Stimulated activated memory B cell treated with anti-CD40 and anti-IgM and Interleukin-4, amounts not matched to agents 10 μg/mL and 1 μg/mL and 100 μg/mL, for 72 hours (primary cell): ENCODE results near the gene BLACAT1.
"Not testable (repeated sequence)": the region's sequence is repeated elsewhere in the genome, so short reads cannot be mapped to it uniquely, and the experiment has no call there.

Experiments used
- ATAC-seq: fragments of 150-1000 bp; cut with Tn5 transposase; 2 replicates; pipeline ENCODE4 v1.10.0; 2021
- H3K27ac Mint-ChIP-seq: one replicate; pipeline ENCODE4 v1.8.0; 2022; ENCODE audit warnings: mild to moderate bottlenecking, mixed read lengths
- H3K27me3 Mint-ChIP-seq: one replicate; pipeline ENCODE4 v1.8.0; 2022; ENCODE audit warnings: mixed read lengths
- H3K36me3 Mint-ChIP-seq: one replicate; pipeline ENCODE4 v1.8.0; 2022; ENCODE audit warnings: mixed read lengths
- H3K4me1 Mint-ChIP-seq: one replicate; pipeline ENCODE4 v1.8.0; 2022; ENCODE audit warnings: mixed read lengths
- H3K4me3 Mint-ChIP-seq: one replicate; pipeline ENCODE4 v1.8.0; 2022; ENCODE audit warnings: mild to moderate bottlenecking, moderate library complexity, mixed read lengths
- H3K9me3 Mint-ChIP-seq: one replicate; pipeline ENCODE4 v1.8.0; 2022; ENCODE audit warnings: mixed read lengths

The BLACAT1 gene

GRCh38 chr1:205492201-205492667 is 36.4 kb upstream of the BLACAT1 start:
- Mint-ChIP-seq H3K4me1 (peaks cover 7% of the 10 kb centered on the region), H3K27me3 (peaks cover 77% of the 10 kb centered on the region), H3K9me3 (no peaks in the 10 kb centered on the region), H3K27ac (no peak overlapping the region), H3K4me3 (no peak overlapping the region), H3K36me3 (no peaks in the 10 kb centered on the region)
- ATAC-seq = no peak

DNA sequence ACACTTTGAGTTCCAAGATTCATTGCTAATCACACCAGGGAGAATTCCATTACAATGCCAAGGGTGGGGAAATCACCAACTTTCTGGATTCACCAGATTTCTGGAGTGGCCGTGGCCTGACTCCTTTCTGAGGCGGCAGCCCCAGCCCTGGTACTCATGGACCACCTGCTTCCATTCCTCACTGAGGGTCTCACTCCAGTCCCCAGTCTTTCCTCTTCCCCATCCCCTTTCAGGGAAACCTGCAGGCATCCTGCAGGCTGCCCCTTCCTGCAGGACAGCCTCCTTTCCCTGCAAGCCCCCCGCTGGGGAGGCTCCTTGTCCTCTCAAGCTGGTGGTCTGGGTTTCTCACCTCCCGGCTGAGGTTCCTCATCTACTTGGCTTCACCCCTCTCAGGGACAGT is 35.9 kb upstream of the BLACAT1 start:
- H3K27me3 Mint-ChIP-seq = peaks cover 77% of the 10 kb centered on the region
- H3K27ac Mint-ChIP-seq = no peak overlapping the region
- peaks cover 7% of the 10 kb centered on the region for H3K4me1 Mint-ChIP-seq

GRCh38 chr1:205488074-205488723 is 32.4 kb upstream of the BLACAT1 start:
- H3K27me3 Mint-ChIP-seq = peaks cover 74% of the 10 kb centered on the region
- no peaks in the 10 kb centered on the region for H3K36me3 Mint-ChIP-seq
- no peak overlapping the region for H3K27ac Mint-ChIP-seq
- H3K4me3 Mint-ChIP-seq = no peak overlapping the region
- peak; percentile 72 for ATAC-seq
- H3K9me3 Mint-ChIP-seq = no peaks in the 10 kb centered on the region
- H3K4me1 Mint-ChIP-seq = peaks cover 23% of the 10 kb centered on the region

More for the DNA sequence above, 35.9 kb upstream of the BLACAT1 start:
- no peak overlapping the region for H3K4me3 Mint-ChIP-seq
- no peaks in the 10 kb centered on the region for H3K36me3 Mint-ChIP-seq
- no peak for ATAC-seq
- no peaks in the 10 kb centered on the region for H3K9me3 Mint-ChIP-seq

- Mint-ChIP-seq H3K4me1 (peaks cover 33% of the 10 kb centered on the region), H3K36me3 (no peaks in the 10 kb centered on the region), H3K27ac (no peak overlapping the region), H3K9me3 (no peaks in the 10 kb centered on the region), H3K4me3 (no peak overlapping the region), H3K27me3 (peaks cover 65% of the 10 kb centered on the region)
- ATAC-seq = no peak
Measured at GRCh38 chr1:205486258-205486657, 30.4 kb upstream of the BLACAT1 start.

GRCh38 chr1:205484985-205485967 is 29.4 kb upstream of the BLACAT1 start:
- no peak overlapping the region for H3K27ac Mint-ChIP-seq
- ATAC-seq = peak; percentile 75
- no peaks in the 10 kb centered on the region for H3K9me3 Mint-ChIP-seq
- peaks cover 65% of the 10 kb centered on the region for H3K27me3 Mint-ChIP-seq
- no peak overlapping the region for H3K4me3 Mint-ChIP-seq
- peaks cover 43% of the 10 kb centered on the region for H3K4me1 Mint-ChIP-seq
- H3K36me3 Mint-ChIP-seq = no peaks in the 10 kb centered on the region

DNA sequence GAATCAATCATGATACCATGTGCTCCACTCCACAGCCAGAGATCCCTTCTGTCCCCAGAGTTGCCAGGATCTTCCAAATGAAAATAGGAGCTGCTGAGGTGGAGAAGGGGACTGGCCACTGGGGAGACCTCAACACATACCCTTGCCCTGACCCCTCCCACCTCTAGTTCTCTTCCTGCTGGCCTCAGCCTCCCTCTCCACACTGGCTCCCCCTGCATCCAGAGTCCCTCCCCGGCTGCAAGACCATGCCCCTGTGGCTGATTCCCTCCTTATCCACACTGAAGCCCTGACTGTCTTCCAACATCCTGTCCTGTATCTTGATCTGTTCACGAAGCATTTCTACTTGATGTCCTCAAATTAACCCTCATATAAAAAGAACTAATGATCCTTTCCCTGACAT is 27.5 kb upstream of the BLACAT1 start:
- peaks cover 54% of the 10 kb centered on the region for H3K27me3 Mint-ChIP-seq
- no peaks in the 10 kb centered on the region for H3K9me3 Mint-ChIP-seq
- peak overlapping the region; percentile 1 for H3K27ac Mint-ChIP-seq
- peaks cover 47% of the 10 kb centered on the region for H3K4me1 Mint-ChIP-seq
- H3K4me3 Mint-ChIP-seq = no peak overlapping the region
- ATAC-seq = no peak
- H3K36me3 Mint-ChIP-seq = no peaks in the 10 kb centered on the region

DNA sequence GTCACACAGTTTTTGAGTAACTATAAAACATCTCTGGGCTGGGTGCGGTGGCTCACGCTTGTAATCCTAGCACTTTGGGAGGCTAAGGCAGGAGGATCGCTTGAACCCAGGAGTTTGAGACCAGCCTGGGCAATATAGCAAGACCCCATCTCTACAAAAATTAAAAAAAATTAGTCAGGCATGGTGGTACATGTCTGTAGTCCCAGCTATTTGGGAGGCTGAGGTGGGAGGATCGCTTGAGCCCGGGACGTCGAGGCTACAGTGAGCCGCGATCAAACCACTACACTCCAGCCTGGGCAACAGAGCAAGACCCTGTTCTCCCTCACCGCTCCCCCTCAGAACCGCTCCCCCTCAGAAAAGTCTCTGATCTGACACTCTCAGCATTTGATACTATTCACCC is 26.7 kb upstream of the BLACAT1 start:
- H3K36me3 Mint-ChIP-seq, H3K9me3 Mint-ChIP-seq, H3K4me3 Mint-ChIP-seq, ATAC-seq, H3K27ac Mint-ChIP-seq: not testable (repeated sequence)
- H3K27me3 Mint-ChIP-seq = peaks cover 46% of the 10 kb centered on the region
- peaks cover 47% of the 10 kb centered on the region for H3K4me1 Mint-ChIP-seq

DNA sequence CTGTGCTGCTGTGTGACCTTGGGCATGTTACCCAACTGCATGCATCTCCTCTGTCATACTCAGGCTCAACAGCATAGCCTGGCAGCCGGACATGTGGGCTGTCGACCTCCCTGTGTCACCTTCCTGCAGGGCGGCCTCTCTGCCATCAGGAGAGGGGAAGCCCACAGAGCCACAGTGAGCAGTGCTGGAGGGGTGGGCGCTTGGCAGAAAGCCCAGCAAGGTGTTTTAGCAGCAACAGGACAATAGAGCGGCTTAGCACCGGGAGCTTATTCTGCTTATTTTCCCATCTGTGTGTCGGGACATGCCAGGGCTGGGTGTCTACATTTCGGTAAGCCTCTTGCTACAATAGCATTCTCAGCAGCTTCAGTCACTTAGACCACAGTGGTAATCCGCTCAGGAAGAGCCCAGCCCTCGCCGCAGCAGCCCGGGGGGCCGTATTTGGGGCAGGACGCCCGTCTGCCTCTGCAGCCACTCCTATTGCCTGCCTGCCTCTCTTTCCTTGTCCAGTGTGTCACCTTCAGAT is 25.8 kb upstream of the BLACAT1 start:
- H3K4me1 Mint-ChIP-seq = peaks cover 47% of the 10 kb centered on the region
- peaks cover 38% of the 10 kb centered on the region for H3K27me3 Mint-ChIP-seq
- no peak overlapping the region for H3K4me3 Mint-ChIP-seq
- ATAC-seq = peak; percentile 3
- H3K27ac Mint-ChIP-seq = peak overlapping the region; percentile 18
- H3K9me3 Mint-ChIP-seq = peaks cover 2% of the 10 kb centered on the region
- no peaks in the 10 kb centered on the region for H3K36me3 Mint-ChIP-seq

GRCh38 chr1:205481218-205481617 is 25.4 kb upstream of the BLACAT1 start:
- H3K4me3 Mint-ChIP-seq = peak overlapping the region; percentile 13
- H3K4me1 Mint-ChIP-seq = peaks cover 47% of the 10 kb centered on the region
- H3K27me3 Mint-ChIP-seq = peaks cover 34% of the 10 kb centered on the region
- ATAC-seq = peak; percentile 5
- peak overlapping the region; percentile 18 for H3K27ac Mint-ChIP-seq
- H3K36me3 Mint-ChIP-seq = no peaks in the 10 kb centered on the region
- peaks cover 4% of the 10 kb centered on the region for H3K9me3 Mint-ChIP-seq

DNA sequence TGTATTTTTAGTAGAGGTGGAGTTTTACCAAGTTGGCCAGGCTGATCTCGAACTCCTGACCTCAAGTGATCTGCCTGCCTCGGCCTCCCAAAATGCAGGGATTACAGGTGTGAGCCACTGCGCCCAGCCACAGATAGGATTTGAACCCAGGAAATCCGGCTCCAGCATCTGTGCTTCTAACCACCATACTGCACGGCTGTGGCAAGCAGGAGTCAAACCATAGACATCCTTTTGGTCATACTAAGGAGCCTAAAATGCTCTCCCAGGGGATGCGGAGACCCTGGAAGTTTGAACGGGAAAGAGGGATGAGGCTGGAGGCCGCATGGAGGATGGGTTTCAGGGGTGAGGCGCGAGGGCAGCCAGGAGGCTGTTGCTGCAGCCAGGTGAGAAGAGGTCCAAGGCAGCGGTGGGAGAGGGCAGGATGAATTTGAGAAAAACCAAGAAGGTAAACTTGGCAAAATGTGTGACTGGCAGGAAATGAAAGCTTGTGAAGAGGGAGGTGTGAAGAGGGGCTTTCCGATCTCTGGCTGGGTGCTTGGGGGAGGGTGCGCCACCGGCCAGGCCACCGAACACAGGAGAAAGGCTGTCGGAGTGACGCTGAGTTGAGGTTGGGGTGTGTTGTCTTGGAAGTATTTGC is 24.6 kb upstream of the BLACAT1 start:
- Mint-ChIP-seq H3K27ac (peak overlapping the region; percentile 18), H3K4me3 (peak overlapping the region; percentile 21), H3K27me3 (peaks cover 29% of the 10 kb centered on the region), H3K4me1 (peaks cover 43% of the 10 kb centered on the region), H3K36me3 (no peaks in the 10 kb centered on the region), H3K9me3 (peaks cover 8% of the 10 kb centered on the region)
- peak; percentile 70 for ATAC-seq

DNA sequence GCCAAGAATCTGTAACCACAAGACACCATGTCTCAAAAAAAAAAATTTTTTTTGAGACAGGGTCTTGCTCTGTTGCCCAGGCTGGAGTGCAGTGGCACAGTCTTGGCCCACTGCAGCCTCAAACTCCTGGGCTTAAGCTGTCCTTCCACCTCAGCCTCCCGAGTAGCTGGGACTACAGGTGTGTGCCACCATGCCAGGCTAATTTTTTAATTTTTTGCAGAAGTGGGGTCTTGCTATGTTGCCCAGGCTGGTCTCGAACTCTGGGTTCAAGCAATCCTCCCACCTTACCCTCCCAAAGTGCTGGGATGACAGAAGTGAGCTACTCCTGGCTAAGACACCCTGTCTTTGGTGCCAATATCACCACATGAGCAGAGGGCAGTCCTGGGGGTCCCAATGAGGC is 23.1 kb upstream of the BLACAT1 start:
- H3K27me3 Mint-ChIP-seq = peaks cover 26% of the 10 kb centered on the region
- not testable (repeated sequence) for ATAC-seq, H3K27ac Mint-ChIP-seq, H3K4me3 Mint-ChIP-seq, H3K36me3 Mint-ChIP-seq
- H3K4me1 Mint-ChIP-seq = peaks cover 34% of the 10 kb centered on the region
- H3K9me3 Mint-ChIP-seq = peaks cover 17% of the 10 kb centered on the region

DNA sequence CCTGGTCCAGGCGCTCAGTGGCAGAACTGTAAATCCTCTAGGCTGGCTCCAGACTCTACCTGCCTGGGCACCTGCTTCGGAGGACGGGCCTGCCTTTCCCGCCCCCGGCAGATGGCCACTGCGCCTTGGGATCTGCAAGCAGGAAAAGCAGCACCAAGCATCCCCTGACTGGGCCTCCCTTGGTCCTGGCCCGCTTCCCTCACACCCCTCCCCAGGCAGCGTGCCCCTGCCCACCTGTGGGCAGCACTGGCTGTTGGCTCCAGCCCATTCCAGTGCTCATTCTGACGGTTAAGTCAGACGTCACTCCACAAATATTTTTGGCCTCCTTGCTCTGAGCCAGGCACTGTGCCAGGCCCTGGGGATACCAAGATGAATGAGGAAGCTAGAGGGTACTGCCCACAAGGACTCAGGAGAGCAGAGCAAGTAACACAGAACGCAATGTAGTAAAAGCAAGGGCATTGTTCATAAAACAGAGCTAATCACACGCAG is 22.0 kb upstream of the BLACAT1 start:
- peaks cover 7% of the 10 kb centered on the region for H3K36me3 Mint-ChIP-seq
- no peak overlapping the region for H3K27ac Mint-ChIP-seq
- H3K27me3 Mint-ChIP-seq = peaks cover 25% of the 10 kb centered on the region
- ATAC-seq = no peak
- no peak overlapping the region for H3K4me3 Mint-ChIP-seq
- H3K9me3 Mint-ChIP-seq = peaks cover 17% of the 10 kb centered on the region
- peaks cover 28% of the 10 kb centered on the region for H3K4me1 Mint-ChIP-seq

DNA sequence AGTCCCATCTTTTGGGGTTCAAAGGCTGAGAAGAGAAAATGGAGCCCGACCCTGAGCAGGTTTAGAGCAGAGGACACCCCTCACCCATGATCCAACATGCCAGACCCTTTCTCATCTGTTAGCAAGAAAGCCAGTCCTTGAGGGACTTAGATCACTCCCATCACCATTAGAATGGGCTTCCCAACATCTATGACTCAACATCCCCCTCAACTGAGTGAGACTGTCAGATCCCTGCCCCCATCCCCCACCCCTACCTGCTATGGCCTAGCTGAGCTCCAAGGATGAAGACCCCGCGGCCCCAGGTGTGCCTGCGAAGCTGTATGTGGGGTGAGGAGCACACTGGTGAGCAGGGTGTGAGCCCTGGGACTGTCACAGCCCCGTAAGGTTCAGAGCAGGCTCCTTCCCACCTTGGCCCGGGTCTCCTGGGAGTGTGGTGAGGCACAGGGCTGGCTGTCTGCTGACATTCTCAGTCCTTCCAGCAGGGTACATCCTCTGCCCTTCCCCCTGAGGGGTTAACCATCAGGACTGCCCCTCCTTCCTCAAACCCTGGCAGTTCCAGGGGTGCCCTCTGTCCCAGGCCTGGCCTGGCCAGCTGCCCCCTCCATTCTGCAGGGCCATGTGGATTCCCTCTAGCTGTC is 21.4 kb upstream of the BLACAT1 start:
- no peak for ATAC-seq
- Mint-ChIP-seq H3K4me1 (peaks cover 34% of the 10 kb centered on the region), H3K27ac (no peak overlapping the region), H3K4me3 (no peak overlapping the region), H3K36me3 (peaks cover 7% of the 10 kb centered on the region), H3K9me3 (peaks cover 21% of the 10 kb centered on the region), H3K27me3 (peaks cover 28% of the 10 kb centered on the region)

- peaks cover 21% of the 10 kb centered on the region for H3K9me3 Mint-ChIP-seq
- H3K27me3 Mint-ChIP-seq = peaks cover 34% of the 10 kb centered on the region
- peaks cover 7% of the 10 kb centered on the region for H3K36me3 Mint-ChIP-seq
- ATAC-seq = no peak
- H3K4me1 Mint-ChIP-seq = peaks cover 34% of the 10 kb centered on the region
- no peak overlapping the region for H3K27ac Mint-ChIP-seq
- H3K4me3 Mint-ChIP-seq = no peak overlapping the region
Measured at GRCh38 chr1:205476648-205477047, 20.8 kb upstream of the BLACAT1 start.
